GM18520 (cell line): ENCODE results near the gene NBPF10.
"Not testable (repeated sequence)": the region's sequence is repeated elsewhere in the genome, so short reads cannot be mapped to it uniquely, and the experiment has no call there.

ENCODE experiments used
- ATAC-seq: cut with Tn5 transposase; IDR thresholded peaks from one replicate; pipeline ENCODE4 v1.9.1; 2021; ENCODE audit not compliant: unreplicated experiment

Gene NBPF10

GRCh38 chr1:146144465-146144864 is at the start of gene NBPF10:
TSS of gene NBPF10 (minus strand) at chr1:146144804. CDS start at chr1:146144769, 35 bp downstream.
- not testable (repeated sequence) for ATAC-seq

- ATAC-seq = not testable (repeated sequence)
Observed at GRCh38 chr1:146174531-146174930, 29.9 kb upstream of the NBPF10 start.

- ATAC-seq = not testable (repeated sequence)
Observed at GRCh38 chr1:146167740-146168139, 23.1 kb upstream of the NBPF10 start.

GRCh38 chr1:146167273-146167672 is 22.7 kb upstream of the NBPF10 start:
- not testable (repeated sequence) for ATAC-seq
